ENCODE data around the gene TECPR2. TPM values are rescaled to one million over a fixed set of nuclear protein-coding genes. Genes with fewer than 3 reads are reported as not detected.
"Not testable (repeated sequence)": the region's sequence is repeated elsewhere in the genome, so short reads cannot be mapped to it uniquely, and the experiment has no call there.

Gene TECPR2
- total RNA-seq, 1 donor from 2014 or later = 14.6 TPM

GRCh38 chr14:102532204-102532658 lies 169.5 kb downstream of the TECPR2 start:
- DNase-seq = no peak

GRCh38 chr14:102537981-102538601 lies 175.3 kb downstream of the TECPR2 start:
- no peak for DNase-seq

- DNase-seq = no peak
Observed at GRCh38 chr14:102538602-102539543, 176.1 kb downstream of the TECPR2 start.

GRCh38 chr14:102539544-102540314 lies 177.0 kb downstream of the TECPR2 start:
- peak; percentile 69 for DNase-seq

GRCh38 chr14:102540315-102541028 lies 177.7 kb downstream of the TECPR2 start:
- DNase-seq = peak; percentile 30

GRCh38 chr14:102541029-102541491 lies 178.3 kb downstream of the TECPR2 start:
- DNase-seq = not testable (repeated sequence)

GRCh38 chr14:102541771-102542170 lies 179.0 kb downstream of the TECPR2 start:
- no peak for DNase-seq

- DNase-seq = no peak
Observed at GRCh38 chr14:102544046-102544746, 181.5 kb downstream of the TECPR2 start.

- no peak for DNase-seq
Observed at GRCh38 chr14:102544747-102545460, 182.2 kb downstream of the TECPR2 start.

- no peak for DNase-seq
Observed at GRCh38 chr14:102545461-102546265, 182.9 kb downstream of the TECPR2 start.

- DNase-seq = no peak
Observed at GRCh38 chr14:102548616-102549240, 186.0 kb downstream of the TECPR2 start.

GRCh38 chr14:102550927-102551401 lies 188.2 kb downstream of the TECPR2 start:
- DNase-seq = not testable (repeated sequence)

Other genes starting within 250 kb of the TECPR2 start
- gene WDR20, start 223.0 kb upstream of the TECPR2 start, total RNA-seq = 16.8 and 20.1 TPM in 2 replicates
- gene MOK, start 57.8 kb upstream of the TECPR2 start, total RNA-seq = 2.7 and 3.9 TPM in 2 replicates
- 5.8 and 8.0 TPM in 2 replicates for gene ZNF839, start 43.2 kb upstream of the TECPR2 start, total RNA-seq
- gene CINP, start 51 bp upstream of the TECPR2 start, total RNA-seq = 57.9 and 61.9 TPM in 2 replicates
- 20.3 and 24.2 TPM in 2 replicates for gene ANKRD9, start 146.8 kb downstream of the TECPR2 start, total RNA-seq
- gene RCOR1, start 229.7 kb downstream of the TECPR2 start, total RNA-seq = 14.0 and 24.6 TPM in 2 replicates

All from dermis blood vessel endothelial cell (primary cell).